ENCODE data around the gene MRI1.

DNA sequence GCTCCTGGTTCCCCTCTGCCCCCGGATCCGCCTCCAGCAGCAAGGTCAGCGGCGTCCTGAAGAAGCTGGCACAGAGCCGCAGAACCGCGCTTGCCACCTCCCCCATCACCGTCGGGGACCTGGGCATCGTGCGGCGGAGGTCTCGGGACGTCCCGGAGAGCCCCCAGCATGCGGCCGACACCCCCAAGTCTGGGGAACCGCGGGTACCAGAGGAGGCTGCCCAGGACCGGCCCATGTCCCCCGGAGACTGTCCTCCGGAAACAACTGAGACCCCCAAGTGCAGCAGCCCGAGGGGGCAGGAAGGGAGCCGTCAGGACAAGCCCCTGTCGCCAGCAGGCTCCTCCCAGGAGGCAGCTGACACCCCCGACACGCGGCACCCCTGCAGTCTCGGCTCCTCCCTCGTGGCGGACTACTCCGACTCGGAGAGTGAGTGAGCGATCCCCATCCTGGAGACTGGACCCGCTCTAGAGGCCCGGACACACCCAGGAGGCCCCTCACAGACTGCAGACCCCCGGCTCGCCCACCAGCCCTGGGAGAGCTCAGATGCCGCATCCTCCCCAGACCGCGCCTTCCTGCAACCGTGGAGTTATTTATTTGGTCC, 1.6 kb upstream of the MRI1 start:
- TF ChIP-seq EZH2 (IDR thresholded peaks at IDR 0.05; ENCODE audit: low read depth, unreplicated experiment) (no peak), POLR2AphosphoS5 (IDR thresholded peaks at IDR 0.05; ENCODE audit: low read depth) (no peak), EZH2phosphoT487 (IDR thresholded peaks at IDR 0.05; ENCODE audit: unreplicated experiment) (no peak), JUNB (IDR thresholded peaks at IDR 0.05; ENCODE audit: unreplicated experiment) (no peak), CREB1 (CRISPR knock-in tag; IDR thresholded peaks at IDR 0.05; ENCODE audit: low read depth) (no peak), ZNF114 (CRISPR knock-in tag; IDR thresholded peaks at IDR 0.05) (no peak)
- TF ChIP-seq, protein P1, sequence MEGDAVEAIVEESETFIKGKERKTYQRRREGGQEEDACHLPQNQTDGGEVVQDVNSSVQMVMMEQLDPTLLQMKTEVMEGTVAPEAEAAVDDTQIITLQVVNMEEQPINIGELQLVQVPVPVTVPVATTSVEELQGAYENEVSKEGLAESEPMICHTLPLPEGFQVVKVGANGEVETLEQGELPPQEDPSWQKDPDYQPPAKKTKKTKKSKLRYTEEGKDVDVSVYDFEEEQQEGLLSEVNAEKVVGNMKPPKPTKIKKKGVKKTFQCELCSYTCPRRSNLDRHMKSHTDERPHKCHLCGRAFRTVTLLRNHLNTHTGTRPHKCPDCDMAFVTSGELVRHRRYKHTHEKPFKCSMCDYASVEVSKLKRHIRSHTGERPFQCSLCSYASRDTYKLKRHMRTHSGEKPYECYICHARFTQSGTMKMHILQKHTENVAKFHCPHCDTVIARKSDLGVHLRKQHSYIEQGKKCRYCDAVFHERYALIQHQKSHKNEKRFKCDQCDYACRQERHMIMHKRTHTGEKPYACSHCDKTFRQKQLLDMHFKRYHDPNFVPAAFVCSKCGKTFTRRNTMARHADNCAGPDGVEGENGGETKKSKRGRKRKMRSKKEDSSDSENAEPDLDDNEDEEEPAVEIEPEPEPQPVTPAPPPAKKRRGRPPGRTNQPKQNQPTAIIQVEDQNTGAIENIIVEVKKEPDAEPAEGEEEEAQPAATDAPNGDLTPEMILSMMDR (conservative IDR thresholded peaks at IDR 0.05; ENCODE audit: low read depth in 2 of 2), result no peak
- TF ChIP-seq, protein P2, sequence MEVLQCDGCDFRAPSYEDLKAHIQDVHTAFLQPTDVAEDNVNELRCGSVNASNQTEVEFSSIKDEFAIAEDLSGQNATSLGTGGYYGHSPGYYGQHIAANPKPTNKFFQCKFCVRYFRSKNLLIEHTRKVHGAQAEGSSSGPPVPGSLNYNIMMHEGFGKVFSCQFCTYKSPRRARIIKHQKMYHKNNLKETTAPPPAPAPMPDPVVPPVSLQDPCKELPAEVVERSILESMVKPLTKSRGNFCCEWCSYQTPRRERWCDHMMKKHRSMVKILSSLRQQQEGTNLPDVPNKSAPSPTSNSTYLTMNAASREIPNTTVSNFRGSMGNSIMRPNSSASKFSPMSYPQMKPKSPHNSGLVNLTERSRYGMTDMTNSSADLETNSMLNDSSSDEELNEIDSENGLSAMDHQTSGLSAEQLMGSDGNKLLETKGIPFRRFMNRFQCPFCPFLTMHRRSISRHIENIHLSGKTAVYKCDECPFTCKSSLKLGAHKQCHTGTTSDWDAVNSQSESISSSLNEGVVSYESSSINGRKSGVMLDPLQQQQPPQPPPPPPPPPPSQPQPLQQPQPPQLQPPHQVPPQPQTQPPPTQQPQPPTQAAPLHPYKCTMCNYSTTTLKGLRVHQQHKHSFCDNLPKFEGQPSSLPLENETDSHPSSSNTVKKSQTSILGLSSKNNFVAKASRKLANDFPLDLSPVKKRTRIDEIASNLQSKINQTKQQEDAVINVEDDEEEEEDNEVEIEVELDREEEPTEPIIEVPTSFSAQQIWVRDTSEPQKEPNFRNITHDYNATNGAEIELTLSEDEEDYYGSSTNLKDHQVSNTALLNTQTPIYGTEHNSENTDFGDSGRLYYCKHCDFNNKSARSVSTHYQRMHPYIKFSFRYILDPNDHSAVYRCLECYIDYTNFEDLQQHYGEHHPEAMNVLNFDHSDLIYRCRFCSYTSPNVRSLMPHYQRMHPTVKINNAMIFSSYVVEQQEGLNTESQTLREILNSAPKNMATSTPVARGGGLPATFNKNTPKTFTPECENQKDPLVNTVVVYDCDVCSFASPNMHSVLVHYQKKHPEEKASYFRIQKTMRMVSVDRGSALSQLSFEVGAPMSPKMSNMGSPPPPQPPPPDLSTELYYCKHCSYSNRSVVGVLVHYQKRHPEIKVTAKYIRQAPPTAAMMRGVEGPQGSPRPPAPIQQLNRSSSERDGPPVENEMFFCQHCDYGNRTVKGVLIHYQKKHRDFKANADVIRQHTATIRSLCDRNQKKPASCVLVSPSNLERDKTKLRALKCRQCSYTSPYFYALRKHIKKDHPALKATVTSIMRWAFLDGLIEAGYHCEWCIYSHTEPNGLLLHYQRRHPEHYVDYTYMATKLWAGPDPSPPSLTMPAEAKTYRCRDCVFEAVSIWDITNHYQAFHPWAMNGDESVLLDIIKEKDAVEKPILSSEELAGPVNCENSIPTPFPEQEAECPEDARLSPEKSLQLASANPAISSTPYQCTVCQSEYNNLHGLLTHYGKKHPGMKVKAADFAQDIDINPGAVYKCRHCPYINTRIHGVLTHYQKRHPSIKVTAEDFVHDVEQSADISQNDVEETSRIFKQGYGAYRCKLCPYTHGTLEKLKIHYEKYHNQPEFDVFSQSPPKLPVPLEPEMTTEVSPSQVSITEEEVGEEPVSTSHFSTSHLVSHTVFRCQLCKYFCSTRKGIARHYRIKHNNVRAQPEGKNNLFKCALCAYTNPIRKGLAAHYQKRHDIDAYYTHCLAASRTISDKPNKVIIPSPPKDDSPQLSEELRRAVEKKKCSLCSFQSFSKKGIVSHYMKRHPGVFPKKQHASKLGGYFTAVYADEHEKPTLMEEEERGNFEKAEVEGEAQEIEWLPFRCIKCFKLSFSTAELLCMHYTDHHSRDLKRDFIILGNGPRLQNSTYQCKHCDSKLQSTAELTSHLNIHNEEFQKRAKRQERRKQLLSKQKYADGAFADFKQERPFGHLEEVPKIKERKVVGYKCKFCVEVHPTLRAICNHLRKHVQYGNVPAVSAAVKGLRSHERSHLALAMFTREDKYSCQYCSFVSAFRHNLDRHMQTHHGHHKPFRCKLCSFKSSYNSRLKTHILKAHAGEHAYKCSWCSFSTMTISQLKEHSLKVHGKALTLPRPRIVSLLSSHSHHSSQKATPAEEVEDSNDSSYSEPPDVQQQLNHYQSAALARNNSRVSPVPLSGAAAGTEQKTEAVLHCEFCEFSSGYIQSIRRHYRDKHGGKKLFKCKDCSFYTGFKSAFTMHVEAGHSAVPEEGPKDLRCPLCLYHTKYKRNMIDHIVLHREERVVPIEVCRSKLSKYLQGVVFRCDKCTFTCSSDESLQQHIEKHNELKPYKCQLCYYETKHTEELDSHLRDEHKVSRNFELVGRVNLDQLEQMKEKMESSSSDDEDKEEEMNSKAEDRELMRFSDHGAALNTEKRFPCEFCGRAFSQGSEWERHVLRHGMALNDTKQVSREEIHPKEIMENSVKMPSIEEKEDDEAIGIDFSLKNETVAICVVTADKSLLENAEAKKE (CRISPR knock-in tag; IDR thresholded peaks at IDR 0.05), result no peak
- TF ChIP-seq, protein P3, sequence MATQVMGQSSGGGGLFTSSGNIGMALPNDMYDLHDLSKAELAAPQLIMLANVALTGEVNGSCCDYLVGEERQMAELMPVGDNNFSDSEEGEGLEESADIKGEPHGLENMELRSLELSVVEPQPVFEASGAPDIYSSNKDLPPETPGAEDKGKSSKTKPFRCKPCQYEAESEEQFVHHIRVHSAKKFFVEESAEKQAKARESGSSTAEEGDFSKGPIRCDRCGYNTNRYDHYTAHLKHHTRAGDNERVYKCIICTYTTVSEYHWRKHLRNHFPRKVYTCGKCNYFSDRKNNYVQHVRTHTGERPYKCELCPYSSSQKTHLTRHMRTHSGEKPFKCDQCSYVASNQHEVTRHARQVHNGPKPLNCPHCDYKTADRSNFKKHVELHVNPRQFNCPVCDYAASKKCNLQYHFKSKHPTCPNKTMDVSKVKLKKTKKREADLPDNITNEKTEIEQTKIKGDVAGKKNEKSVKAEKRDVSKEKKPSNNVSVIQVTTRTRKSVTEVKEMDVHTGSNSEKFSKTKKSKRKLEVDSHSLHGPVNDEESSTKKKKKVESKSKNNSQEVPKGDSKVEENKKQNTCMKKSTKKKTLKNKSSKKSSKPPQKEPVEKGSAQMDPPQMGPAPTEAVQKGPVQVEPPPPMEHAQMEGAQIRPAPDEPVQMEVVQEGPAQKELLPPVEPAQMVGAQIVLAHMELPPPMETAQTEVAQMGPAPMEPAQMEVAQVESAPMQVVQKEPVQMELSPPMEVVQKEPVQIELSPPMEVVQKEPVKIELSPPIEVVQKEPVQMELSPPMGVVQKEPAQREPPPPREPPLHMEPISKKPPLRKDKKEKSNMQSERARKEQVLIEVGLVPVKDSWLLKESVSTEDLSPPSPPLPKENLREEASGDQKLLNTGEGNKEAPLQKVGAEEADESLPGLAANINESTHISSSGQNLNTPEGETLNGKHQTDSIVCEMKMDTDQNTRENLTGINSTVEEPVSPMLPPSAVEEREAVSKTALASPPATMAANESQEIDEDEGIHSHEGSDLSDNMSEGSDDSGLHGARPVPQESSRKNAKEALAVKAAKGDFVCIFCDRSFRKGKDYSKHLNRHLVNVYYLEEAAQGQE (IDR thresholded peaks at IDR 0.05; ENCODE audit: unreplicated experiment), result no peak

Data from GM23338 (cell line).